ENCODE measurements around the gene AFMID. TPM values are rescaled to one million over a fixed set of nuclear protein-coding genes. Genes with fewer than 3 reads are reported as not detected.

Gene AFMID
- total and polyA plus RNA-seq, 2 of the 13 experiments (the other 11 are each of a cell fraction or from before 2014, with no cell fraction given) = 249 to 270 TPM

DNA sequence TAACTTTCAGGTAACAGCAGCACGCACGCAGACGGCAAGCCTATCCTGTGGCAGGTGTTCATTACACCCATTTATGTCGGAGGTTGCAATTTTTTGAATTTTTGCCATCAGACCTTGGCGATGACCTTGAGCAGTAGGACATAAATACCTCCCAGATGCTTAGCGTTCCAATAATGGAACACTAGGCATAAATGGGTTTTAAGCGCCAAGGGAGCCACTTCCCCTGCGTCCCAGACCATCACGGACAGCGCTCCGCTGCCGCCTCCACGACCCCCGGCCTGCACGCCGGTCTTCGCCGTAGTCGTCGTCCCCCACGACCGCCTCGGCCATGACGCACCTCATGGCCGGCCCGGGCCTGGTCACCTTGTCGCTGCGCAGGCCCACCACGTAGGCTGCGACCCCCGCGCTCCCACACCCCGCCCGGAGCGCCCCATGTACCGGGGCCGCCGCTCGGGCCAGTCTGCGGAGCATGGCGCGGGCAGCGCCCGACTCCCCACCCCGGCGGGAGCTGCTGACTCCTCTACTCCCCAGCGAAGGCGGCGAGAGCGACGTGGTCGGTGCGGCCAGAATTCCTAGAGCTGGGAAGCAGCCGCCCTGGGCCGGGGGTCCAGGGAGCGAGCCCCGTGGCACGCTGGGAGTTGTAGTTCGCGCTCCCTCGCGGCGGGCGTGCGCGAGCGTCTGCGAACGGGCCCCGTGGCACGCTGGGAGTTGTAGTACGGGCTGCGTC, 66.9 kb downstream of the AFMID start (continued):
- TF ChIP-seq, protein P1, sequence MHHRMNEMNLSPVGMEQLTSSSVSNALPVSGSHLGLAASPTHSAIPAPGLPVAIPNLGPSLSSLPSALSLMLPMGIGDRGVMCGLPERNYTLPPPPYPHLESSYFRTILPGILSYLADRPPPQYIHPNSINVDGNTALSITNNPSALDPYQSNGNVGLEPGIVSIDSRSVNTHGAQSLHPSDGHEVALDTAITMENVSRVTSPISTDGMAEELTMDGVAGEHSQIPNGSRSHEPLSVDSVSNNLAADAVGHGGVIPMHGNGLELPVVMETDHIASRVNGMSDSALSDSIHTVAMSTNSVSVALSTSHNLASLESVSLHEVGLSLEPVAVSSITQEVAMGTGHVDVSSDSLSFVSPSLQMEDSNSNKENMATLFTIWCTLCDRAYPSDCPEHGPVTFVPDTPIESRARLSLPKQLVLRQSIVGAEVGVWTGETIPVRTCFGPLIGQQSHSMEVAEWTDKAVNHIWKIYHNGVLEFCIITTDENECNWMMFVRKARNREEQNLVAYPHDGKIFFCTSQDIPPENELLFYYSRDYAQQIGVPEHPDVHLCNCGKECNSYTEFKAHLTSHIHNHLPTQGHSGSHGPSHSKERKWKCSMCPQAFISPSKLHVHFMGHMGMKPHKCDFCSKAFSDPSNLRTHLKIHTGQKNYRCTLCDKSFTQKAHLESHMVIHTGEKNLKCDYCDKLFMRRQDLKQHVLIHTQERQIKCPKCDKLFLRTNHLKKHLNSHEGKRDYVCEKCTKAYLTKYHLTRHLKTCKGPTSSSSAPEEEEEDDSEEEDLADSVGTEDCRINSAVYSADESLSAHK (CRISPR knock-in tag; IDR thresholded peaks at IDR 0.05; ENCODE audit: borderline replicate concordance) = no peak
- TF ChIP-seq CBFB (CRISPR knock-in tag; IDR thresholded peaks at IDR 0.05) = peak; percentile 82
- no peak for TF ChIP-seq MZF1 (CRISPR knock-in tag; IDR thresholded peaks at IDR 0.05; ENCODE audit: borderline replicate concordance)
- TF ChIP-seq ZSCAN9 (CRISPR knock-in tag; IDR thresholded peaks at IDR 0.05; ENCODE audit: borderline replicate concordance) = no peak
- TF ChIP-seq NCOA5 (CRISPR knock-in tag; IDR thresholded peaks at IDR 0.05) = no peak
- no peak for TF ChIP-seq ZNF180 (CRISPR knock-in tag; IDR thresholded peaks at IDR 0.05; ENCODE audit: borderline replicate concordance, low read depth)
- TF ChIP-seq, protein P2, sequence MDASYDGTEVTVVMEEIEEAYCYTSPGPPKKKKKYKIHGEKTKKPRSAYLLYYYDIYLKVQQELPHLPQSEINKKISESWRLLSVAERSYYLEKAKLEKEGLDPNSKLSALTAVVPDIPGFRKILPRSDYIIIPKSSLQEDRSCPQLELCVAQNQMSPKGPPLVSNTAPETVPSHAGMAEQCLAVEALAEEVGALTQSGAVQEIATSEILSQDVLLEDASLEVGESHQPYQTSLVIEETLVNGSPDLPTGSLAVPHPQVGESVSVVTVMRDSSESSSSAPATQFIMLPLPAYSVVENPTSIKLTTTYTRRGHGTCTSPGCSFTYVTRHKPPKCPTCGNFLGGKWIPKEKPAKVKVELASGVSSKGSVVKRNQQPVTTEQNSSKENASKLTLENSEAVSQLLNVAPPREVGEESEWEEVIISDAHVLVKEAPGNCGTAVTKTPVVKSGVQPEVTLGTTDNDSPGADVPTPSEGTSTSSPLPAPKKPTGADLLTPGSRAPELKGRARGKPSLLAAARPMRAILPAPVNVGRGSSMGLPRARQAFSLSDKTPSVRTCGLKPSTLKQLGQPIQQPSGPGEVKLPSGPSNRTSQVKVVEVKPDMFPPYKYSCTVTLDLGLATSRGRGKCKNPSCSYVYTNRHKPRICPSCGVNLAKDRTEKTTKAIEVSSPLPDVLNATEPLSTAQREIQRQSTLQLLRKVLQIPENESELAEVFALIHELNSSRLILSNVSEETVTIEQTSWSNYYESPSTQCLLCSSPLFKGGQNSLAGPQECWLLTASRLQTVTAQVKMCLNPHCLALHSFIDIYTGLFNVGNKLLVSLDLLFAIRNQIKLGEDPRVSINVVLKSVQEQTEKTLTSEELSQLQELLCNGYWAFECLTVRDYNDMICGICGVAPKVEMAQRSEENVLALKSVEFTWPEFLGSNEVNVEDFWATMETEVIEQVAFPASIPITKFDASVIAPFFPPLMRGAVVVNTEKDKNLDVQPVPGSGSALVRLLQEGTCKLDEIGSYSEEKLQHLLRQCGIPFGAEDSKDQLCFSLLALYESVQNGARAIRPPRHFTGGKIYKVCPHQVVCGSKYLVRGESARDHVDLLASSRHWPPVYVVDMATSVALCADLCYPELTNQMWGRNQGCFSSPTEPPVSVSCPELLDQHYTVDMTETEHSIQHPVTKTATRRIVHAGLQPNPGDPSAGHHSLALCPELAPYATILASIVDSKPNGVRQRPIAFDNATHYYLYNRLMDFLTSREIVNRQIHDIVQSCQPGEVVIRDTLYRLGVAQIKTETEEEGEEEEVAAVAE (CRISPR knock-in tag; IDR thresholded peaks at IDR 0.05; ENCODE audit: borderline replicate concordance) = peak; percentile 76; the same call in 1 of the 2 replicates
- peak; percentile 83 for TF ChIP-seq SAP130 (CRISPR knock-in tag; IDR thresholded peaks at IDR 0.05; ENCODE audit: low read depth)
- TF ChIP-seq, protein P3, sequence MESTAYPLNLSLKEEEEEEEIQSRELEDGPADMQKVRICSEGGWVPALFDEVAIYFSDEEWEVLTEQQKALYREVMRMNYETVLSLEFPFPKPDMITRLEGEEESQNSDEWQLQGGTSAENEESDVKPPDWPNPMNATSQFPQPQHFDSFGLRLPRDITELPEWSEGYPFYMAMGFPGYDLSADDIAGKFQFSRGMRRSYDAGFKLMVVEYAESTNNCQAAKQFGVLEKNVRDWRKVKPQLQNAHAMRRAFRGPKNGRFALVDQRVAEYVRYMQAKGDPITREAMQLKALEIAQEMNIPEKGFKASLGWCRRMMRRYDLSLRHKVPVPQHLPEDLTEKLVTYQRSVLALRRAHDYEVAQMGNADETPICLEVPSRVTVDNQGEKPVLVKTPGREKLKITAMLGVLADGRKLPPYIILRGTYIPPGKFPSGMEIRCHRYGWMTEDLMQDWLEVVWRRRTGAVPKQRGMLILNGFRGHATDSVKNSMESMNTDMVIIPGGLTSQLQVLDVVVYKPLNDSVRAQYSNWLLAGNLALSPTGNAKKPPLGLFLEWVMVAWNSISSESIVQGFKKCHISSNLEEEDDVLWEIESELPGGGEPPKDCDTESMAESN (CRISPR knock-in tag; conservative IDR thresholded peaks at IDR 0.05) = peak; percentile 96
- TF ChIP-seq, protein P4, sequence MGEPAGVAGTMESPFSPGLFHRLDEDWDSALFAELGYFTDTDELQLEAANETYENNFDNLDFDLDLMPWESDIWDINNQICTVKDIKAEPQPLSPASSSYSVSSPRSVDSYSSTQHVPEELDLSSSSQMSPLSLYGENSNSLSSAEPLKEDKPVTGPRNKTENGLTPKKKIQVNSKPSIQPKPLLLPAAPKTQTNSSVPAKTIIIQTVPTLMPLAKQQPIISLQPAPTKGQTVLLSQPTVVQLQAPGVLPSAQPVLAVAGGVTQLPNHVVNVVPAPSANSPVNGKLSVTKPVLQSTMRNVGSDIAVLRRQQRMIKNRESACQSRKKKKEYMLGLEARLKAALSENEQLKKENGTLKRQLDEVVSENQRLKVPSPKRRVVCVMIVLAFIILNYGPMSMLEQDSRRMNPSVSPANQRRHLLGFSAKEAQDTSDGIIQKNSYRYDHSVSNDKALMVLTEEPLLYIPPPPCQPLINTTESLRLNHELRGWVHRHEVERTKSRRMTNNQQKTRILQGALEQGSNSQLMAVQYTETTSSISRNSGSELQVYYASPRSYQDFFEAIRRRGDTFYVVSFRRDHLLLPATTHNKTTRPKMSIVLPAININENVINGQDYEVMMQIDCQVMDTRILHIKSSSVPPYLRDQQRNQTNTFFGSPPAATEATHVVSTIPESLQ (CRISPR knock-in tag; conservative IDR thresholded peaks at IDR 0.05) = no peak
- TF ChIP-seq NBN (conservative IDR thresholded peaks at IDR 0.05) = no peak
- TF ChIP-seq HMG20A (CRISPR knock-in tag; IDR thresholded peaks at IDR 0.05; ENCODE audit: borderline replicate concordance) = no peak; the same call in 1 of the 2 replicates
- TF ChIP-seq MED1 (CRISPR knock-in tag; IDR thresholded peaks at IDR 0.05) = peak; percentile 57; the same call in 1 of the 2 replicates
- TF ChIP-seq IRF2 (CRISPR knock-in tag; IDR thresholded peaks at IDR 0.05) = peak; percentile 99
- peak; percentile 64; the same call in 1 of the 2 replicates for TF ChIP-seq ZFP37 (CRISPR knock-in tag; IDR thresholded peaks at IDR 0.05; ENCODE audit: borderline replicate concordance)
- TF ChIP-seq, protein P5, sequence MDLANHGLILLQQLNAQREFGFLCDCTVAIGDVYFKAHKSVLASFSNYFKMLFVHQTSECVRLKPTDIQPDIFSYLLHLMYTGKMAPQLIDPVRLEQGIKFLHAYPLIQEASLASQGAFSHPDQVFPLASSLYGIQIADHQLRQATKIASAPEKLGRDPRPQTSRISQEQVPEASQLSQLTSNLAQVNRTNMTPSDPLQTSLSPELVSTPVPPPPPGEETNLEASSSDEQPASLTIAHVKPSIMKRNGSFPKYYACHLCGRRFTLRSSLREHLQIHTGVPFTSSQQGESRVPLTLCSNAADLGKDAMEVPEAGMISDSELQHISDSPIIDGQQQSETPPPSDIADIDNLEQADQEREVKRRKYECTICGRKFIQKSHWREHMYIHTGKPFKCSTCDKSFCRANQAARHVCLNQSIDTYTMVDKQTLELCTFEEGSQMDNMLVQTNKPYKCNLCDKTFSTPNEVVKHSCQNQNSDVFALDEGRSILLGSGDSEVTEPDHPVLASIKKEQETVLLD (CRISPR knock-in tag; IDR thresholded peaks at IDR 0.05; ENCODE audit: low read depth) = peak; percentile 55; the same call in 1 of the 2 replicates

Data from HepG2 (cell line).